Osteoblast (primary cell): ENCODE results near the gene VAV2. TPM values are rescaled to one million over a fixed set of nuclear protein-coding genes. Genes with fewer than 3 reads are reported as not detected.
"Not testable (repeated sequence)": the region's sequence is repeated elsewhere in the genome, so short reads cannot be mapped to it uniquely, and the experiment has no call there.

Experiments
- DNase-seq: peaks from one replicate; pipeline ENCODE4 v3.0.0; 2011; ENCODE audit warnings: low spot score, mixed read lengths; ENCODE audit not compliant: insufficient read length; ENCODE audit errors: missing footprints
- H2AFZ ChIP-seq: 2 replicates; pipeline ENCODE4 v1.6.0; 2011; ENCODE audit warnings: mild to moderate bottlenecking, low read length
- H3K27ac ChIP-seq: 2 replicates; pipeline ENCODE4 v1.5.1; 2011; ENCODE audit warnings: mild to moderate bottlenecking, low read depth, low read length, moderate library complexity
- H3K27me3 ChIP-seq: 2 replicates; pipeline ENCODE4 v1.6.0; 2012; ENCODE audit warnings: mild to moderate bottlenecking, control low read depth, inconsistent platforms, low read length, moderate library complexity; ENCODE audit not compliant: insufficient read depth
- H3K36me3 ChIP-seq: 2 replicates; pipeline ENCODE4 v1.5.1; 2011; ENCODE audit warnings: mild to moderate bottlenecking, low read length, control low read depth, moderate library complexity; ENCODE audit not compliant: insufficient read depth
- H3K4me1 ChIP-seq: 2 replicates; pipeline ENCODE4 v1.5.1; 2011; ENCODE audit warnings: mild to moderate bottlenecking, low read length, control low read depth, moderate library complexity; ENCODE audit not compliant: insufficient read depth
- H3K4me2 ChIP-seq: 2 replicates; pipeline ENCODE4 v1.6.0; 2011; ENCODE audit warnings: mild to moderate bottlenecking, low read length; ENCODE audit not compliant: insufficient read depth
- H3K4me3 ChIP-seq: fragments of 200-600 bp; sonication (generic); 3 replicates; pipeline ENCODE4 v1.5.1; 2012; ENCODE audit warnings: mild to moderate bottlenecking, low read length, inconsistent platforms; ENCODE audit not compliant: insufficient read depth
- H3K79me2 ChIP-seq: 2 replicates; pipeline ENCODE4 v1.6.0; 2012; ENCODE audit warnings: mild to moderate bottlenecking, low read length, control low read depth, inconsistent platforms; ENCODE audit not compliant: insufficient read depth
- H3K9me3 ChIP-seq: 2 replicates; pipeline ENCODE4 v1.5.1; 2011; ENCODE audit warnings: low read depth, low read length, control low read depth
- H4K20me1 ChIP-seq: 2 replicates; pipeline ENCODE4 v1.6.0; 2012; ENCODE audit warnings: mild to moderate bottlenecking, low read length, control low read depth; ENCODE audit not compliant: insufficient read depth
- CTCF ChIP-seq: IDR thresholded peaks from 2 replicates; pipeline ENCODE4 v1.5.1; 2011; ENCODE audit warnings: mild to moderate bottlenecking, low read depth, low read length, moderate library complexity; ENCODE audit errors: extremely low read depth
- total RNA-seq: library from RNA; depleted of rRNA; stranded (reverse); fragments of >200 nt; gene quantifications from 2 replicates; pipeline ENCODE4 v1.2.3, GENCODE V29; 2012

The VAV2 gene
- total RNA-seq, 1 donor = 8.0 TPM

- Histone ChIP-seq H3K9me3 (peaks cover 7% of the 10 kb centered on the region), H3K4me1 (peaks cover 8% of the 10 kb centered on the region), H4K20me1 (peaks cover 3% of the 10 kb centered on the region), H3K4me3 (no peak overlapping the region), H3K79me2 (no peaks in the 10 kb centered on the region), H3K36me3 (peaks cover 26% of the 10 kb centered on the region), H3K27ac (no peak overlapping the region), H3K27me3 (no peaks in the 10 kb centered on the region), H3K4me2 (no peak overlapping the region), H2AFZ (no peak overlapping the region)
- TF ChIP-seq CTCF = no peak
- DNase-seq = peak; percentile 50
Observed at GRCh38 chr9:133767008-133767407, 225.1 kb downstream of the VAV2 start.

GRCh38 chr9:133766234-133766633 lies 225.9 kb downstream of the VAV2 start:
- DNase-seq, H3K27ac ChIP-seq, H4K20me1 ChIP-seq, H3K79me2 ChIP-seq, H3K4me2 ChIP-seq, H3K4me1 ChIP-seq, H2AFZ ChIP-seq, H3K27me3 ChIP-seq, H3K9me3 ChIP-seq, H3K4me3 ChIP-seq: not testable (repeated sequence)
- peaks cover 26% of the 10 kb centered on the region for H3K36me3 ChIP-seq

- DNase-seq = peak; percentile 99
- peaks cover 7% of the 10 kb centered on the region for H3K9me3 ChIP-seq
- H3K79me2 ChIP-seq = no peaks in the 10 kb centered on the region
- H3K4me2 ChIP-seq = no peak overlapping the region
- no peak overlapping the region for H3K4me3 ChIP-seq
- no peak overlapping the region for H2AFZ ChIP-seq
- peaks cover 18% of the 10 kb centered on the region for H3K36me3 ChIP-seq
- H3K27me3 ChIP-seq = no peaks in the 10 kb centered on the region
- H3K4me1 ChIP-seq = peaks cover 8% of the 10 kb centered on the region
- no peak for TF ChIP-seq CTCF
- peaks cover 3% of the 10 kb centered on the region for H4K20me1 ChIP-seq
- H3K27ac ChIP-seq = no peak overlapping the region
Observed at GRCh38 chr9:133763272-133764183, 228.6 kb downstream of the VAV2 start.

GRCh38 chr9:133762488-133763271 lies 229.4 kb downstream of the VAV2 start:
- no peak overlapping the region for H3K4me3 ChIP-seq
- peak; percentile 49 for DNase-seq
- H3K4me2 ChIP-seq = no peak overlapping the region
- peaks cover 4% of the 10 kb centered on the region for H3K9me3 ChIP-seq
- peaks cover 8% of the 10 kb centered on the region for H3K4me1 ChIP-seq
- H3K27ac ChIP-seq = no peak overlapping the region
- no peaks in the 10 kb centered on the region for H3K27me3 ChIP-seq
- H2AFZ ChIP-seq = no peak overlapping the region
- peaks cover 3% of the 10 kb centered on the region for H4K20me1 ChIP-seq
- peaks cover 9% of the 10 kb centered on the region for H3K36me3 ChIP-seq
- TF ChIP-seq CTCF = no peak
- no peaks in the 10 kb centered on the region for H3K79me2 ChIP-seq
